Activated CD8-positive, alpha-beta T cell treated with anti-CD3 and anti-CD28 coated beads for 36 hours (primary cell): ENCODE results near the gene CDH5. TPM values are rescaled to one million over a fixed set of nuclear protein-coding genes. Genes with fewer than 3 reads are reported as not detected.
A peak's percentile ranks its signal among the peaks of the same experiment; 100 is the strongest.

Experiments
- ATAC-seq: fragments of 200-7000 bp; cut with Tn5 transposase; one replicate; pipeline ENCODE4 v1.10.0; 2021; ENCODE audit warnings: mild to moderate bottlenecking, moderate library complexity
- CTCF ChIA-PET: fragments of 350-600 bp; sonication (Branson Sonifier 250); formaldehyde crosslinking; loops from one replicate; lab custom pipeline; 2021; ENCODE audit warnings: antibody characterized with exemption; lab: Charles Lee
- POLR2A ChIA-PET: fragments of 350-600 bp; sonication (Branson Sonifier 250); formaldehyde crosslinking; loops from one replicate; lab custom pipeline; 2021; ENCODE audit warnings: antibody characterized with exemption; lab: Charles Lee
- DNase-seq: peaks from one replicate; pipeline ENCODE4 v3.0.0-alpha.2; 2020
- H3K27ac Mint-ChIP-seq: one replicate; pipeline ENCODE4 v1.8.0; 2021; ENCODE audit warnings: mild to moderate bottlenecking, mixed read lengths
- H3K27me3 Mint-ChIP-seq: one replicate; pipeline ENCODE4 v1.8.0; 2021; ENCODE audit warnings: mixed read lengths
- H3K36me3 Mint-ChIP-seq: one replicate; pipeline ENCODE4 v1.8.0; 2021; ENCODE audit warnings: low read depth, mixed read lengths
- H3K4me1 Mint-ChIP-seq: one replicate; pipeline ENCODE4 v1.8.0; 2021; ENCODE audit warnings: low read depth, mixed read lengths
- H3K4me3 Mint-ChIP-seq: one replicate; pipeline ENCODE4 v1.8.0; 2021; ENCODE audit warnings: mild to moderate bottlenecking, moderate library complexity, mixed read lengths
- H3K9me3 Mint-ChIP-seq: one replicate; pipeline ENCODE4 v1.8.0; 2021; ENCODE audit warnings: mixed read lengths
- CTCF ChIP-seq: fragments of 200-600 bp; IDR thresholded peaks from one replicate; pipeline ENCODE4 v1.8.0; 2022; ENCODE audit warnings: antibody characterized with exemption, mild to moderate bottlenecking
- intact Hi-C: fragments of 100-400 bp; cut with micrococcal nuclease; formaldehyde crosslinking; loops from one replicate; pipeline ENCODE4 v1.10.0; 2022
- total RNA-seq, 2 experiments: library from RNA; stranded (reverse); gene quantifications; one replicate each; pipeline ENCODE4 v1.2.3, GENCODE V29; 2021

CDH5 gene
- total RNA-seq, 2 experiments from 2014 or later: not detected

GRCh38 chr16:66369055-66369592 lies 2.6 kb downstream of the CDH5 start:
- intact Hi-C loops: no loop called here
- no peak overlapping the region for H3K4me3 Mint-ChIP-seq
- no peaks in the 10 kb centered on the region for H3K4me1 Mint-ChIP-seq
- TF ChIP-seq CTCF: no peak
- peak; percentile 10 for DNase-seq
- no peaks in the 10 kb centered on the region for H3K9me3 Mint-ChIP-seq
- H3K27me3 Mint-ChIP-seq: peaks cover 13% of the 10 kb centered on the region
- ChIA-PET CTCF (interaction anchor here (1.7 to 4.8 kb wide), 2 partner anchors 12 to 25 kb away, joined by 6 to 23 read pairs; no protein-coding TSS in a partner anchor), POLR2A (no interaction called here)
- H3K27ac Mint-ChIP-seq: no peak overlapping the region
- ATAC-seq: peak; percentile 56
- no peaks in the 10 kb centered on the region for H3K36me3 Mint-ChIP-seq

- DNase-seq (no peak), ATAC-seq (no peak)
- Mint-ChIP-seq H3K4me1 (no peaks in the 10 kb centered on the region), H3K9me3 (no peaks in the 10 kb centered on the region), H3K36me3 (no peaks in the 10 kb centered on the region), H3K27ac (no peak overlapping the region), H3K4me3 (no peak overlapping the region), H3K27me3 (no peaks in the 10 kb centered on the region)
- CTCF ChIA-PET: interaction anchor here (1.0 to 1.4 kb wide), 3 partner anchors 13 to 29 kb away, joined by 4 to 7 read pairs (median 4); no protein-coding TSS in a partner anchor
- POLR2A ChIA-PET: interaction anchor here (0.7 kb wide), 1 partner anchor 199 kb away, joined by 3 read pairs; no protein-coding TSS in a partner anchor
- TF ChIP-seq CTCF: no peak
- intact Hi-C loops: no loop called here
Measured at GRCh38 chr16:66370786-66371684, 4.5 kb downstream of the CDH5 start.

- Mint-ChIP-seq H3K9me3 (no peaks in the 10 kb centered on the region), H3K27ac (no peak overlapping the region), H3K4me1 (no peaks in the 10 kb centered on the region), H3K27me3 (no peaks in the 10 kb centered on the region), H3K36me3 (no peaks in the 10 kb centered on the region), H3K4me3 (no peak overlapping the region)
- intact Hi-C loops: no loop called here
- no peak for DNase-seq
- ChIA-PET POLR2A (no interaction called here), CTCF (interaction anchor here (1.1 kb wide), 1 partner anchor 30 kb away, joined by 4 read pairs; no protein-coding TSS in a partner anchor)
- ATAC-seq: no peak
- no peak for TF ChIP-seq CTCF
Measured at GRCh38 chr16:66372078-66372897, 5.8 kb downstream of the CDH5 start.

- Mint-ChIP-seq H3K9me3 (no peaks in the 10 kb centered on the region), H3K27ac (no peak overlapping the region)
- POLR2A ChIA-PET: no interaction called here
Measured at GRCh38 chr16:66372898-66373155, 6.3 kb downstream of the CDH5 start.

More at GRCh38 chr16:66372898-66373155, 6.3 kb downstream of the CDH5 start:
- H3K27me3 Mint-ChIP-seq: no peaks in the 10 kb centered on the region
- CTCF ChIA-PET: no interaction called here
- no peak for ATAC-seq
- TF ChIP-seq CTCF: no peak
- DNase-seq: no peak
- H3K4me1 Mint-ChIP-seq: no peaks in the 10 kb centered on the region
- H3K36me3 Mint-ChIP-seq: no peaks in the 10 kb centered on the region
- intact Hi-C loops: no loop called here
- no peak overlapping the region for H3K4me3 Mint-ChIP-seq
